A549 treated with CORT108297 at 1 μM for 4 hours (cell line): ENCODE data around the gene ADAM23. TPM values are rescaled to one million over a fixed set of nuclear protein-coding genes. Genes with fewer than 3 reads are reported as not detected.

Experiments used
- total RNA-seq: library from RNA; stranded (reverse); fragments of 200-300 nt; extraction: Qiagen RNA extraction; gene quantifications from 5 replicates; pipeline ENCODE4 v1.2.3, GENCODE V29; 2022

ADAM23 gene, protein sequence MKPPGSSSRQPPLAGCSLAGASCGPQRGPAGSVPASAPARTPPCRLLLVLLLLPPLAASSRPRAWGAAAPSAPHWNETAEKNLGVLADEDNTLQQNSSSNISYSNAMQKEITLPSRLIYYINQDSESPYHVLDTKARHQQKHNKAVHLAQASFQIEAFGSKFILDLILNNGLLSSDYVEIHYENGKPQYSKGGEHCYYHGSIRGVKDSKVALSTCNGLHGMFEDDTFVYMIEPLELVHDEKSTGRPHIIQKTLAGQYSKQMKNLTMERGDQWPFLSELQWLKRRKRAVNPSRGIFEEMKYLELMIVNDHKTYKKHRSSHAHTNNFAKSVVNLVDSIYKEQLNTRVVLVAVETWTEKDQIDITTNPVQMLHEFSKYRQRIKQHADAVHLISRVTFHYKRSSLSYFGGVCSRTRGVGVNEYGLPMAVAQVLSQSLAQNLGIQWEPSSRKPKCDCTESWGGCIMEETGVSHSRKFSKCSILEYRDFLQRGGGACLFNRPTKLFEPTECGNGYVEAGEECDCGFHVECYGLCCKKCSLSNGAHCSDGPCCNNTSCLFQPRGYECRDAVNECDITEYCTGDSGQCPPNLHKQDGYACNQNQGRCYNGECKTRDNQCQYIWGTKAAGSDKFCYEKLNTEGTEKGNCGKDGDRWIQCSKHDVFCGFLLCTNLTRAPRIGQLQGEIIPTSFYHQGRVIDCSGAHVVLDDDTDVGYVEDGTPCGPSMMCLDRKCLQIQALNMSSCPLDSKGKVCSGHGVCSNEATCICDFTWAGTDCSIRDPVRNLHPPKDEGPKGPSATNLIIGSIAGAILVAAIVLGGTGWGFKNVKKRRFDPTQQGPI
- 8.5 to 9.9 TPM (median 9.6 TPM) in 5 replicates for total RNA-seq

GRCh38 chr2:206442833-206443734 is at the start of gene ADAM23:
Gene ADAM23 (plus strand): TSS chr2:206443532. CDS start chr2:206443867, 335 bp downstream.

DNA sequence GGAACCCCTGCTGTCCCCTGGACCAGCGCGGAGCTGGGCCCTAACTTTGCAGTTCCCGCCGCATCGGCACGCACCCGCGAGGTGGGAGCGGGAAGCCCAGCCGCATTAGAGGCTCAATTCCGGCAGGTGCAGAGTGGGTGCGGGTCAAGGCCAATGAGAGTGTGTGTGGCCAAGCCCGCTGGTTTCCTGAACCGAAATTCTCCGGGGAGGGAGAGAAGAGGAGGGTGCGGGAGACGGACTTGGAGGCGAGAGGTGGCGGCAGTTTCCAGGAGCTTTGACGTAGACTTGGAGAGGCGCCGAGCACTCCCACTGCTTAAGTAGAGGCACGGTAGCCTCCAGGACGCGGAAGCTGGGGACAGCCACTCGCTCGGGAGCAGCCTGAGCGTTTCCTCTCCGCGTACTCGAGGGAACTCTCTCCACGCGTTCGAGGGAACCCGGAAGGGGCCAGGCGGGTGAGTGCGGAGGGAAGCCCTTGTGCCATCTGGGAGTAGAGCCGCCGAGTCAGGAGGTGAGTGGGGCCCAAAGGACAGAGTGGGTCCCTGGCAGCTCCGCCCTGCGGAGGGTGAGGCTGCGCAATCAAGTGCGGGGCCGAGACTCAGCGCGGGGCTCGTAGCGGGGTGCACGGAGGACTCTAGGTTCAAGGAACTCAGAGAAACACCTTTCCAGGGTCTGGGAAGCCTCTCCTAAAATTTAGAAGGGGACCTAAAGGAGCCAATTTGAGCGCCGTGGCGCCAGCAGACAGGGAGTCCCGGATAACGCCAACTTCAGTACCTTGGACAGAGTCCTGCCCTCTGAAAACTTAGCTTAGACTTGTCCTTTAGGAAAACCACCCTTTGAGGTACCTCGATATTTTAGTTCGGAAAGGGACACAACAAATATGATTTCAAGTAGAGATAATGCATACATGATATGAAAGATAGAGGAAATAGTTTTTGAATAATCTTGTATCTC is 199.0 kb downstream of the ADAM23 start, which contains the start of gene FAM237A:
TSS of gene FAM237A (plus strand) at position 413 of the 951 bp plus-strand sequence. CDS start 1,750 bp downstream, outside the sequence.

Other genes with a start within 250 kb of the ADAM23 start
- gene ZDBF2, start 168.9 kb upstream of the ADAM23 start, total RNA-seq: 0.74 to 1.5 TPM (median 1.2 TPM) in 5 replicates
- gene FAM237A, start 199.0 kb downstream of the ADAM23 start, total RNA-seq: not detected in 5 replicates